T-helper 1 cell treated with Interleukin-12 subunit alpha and Interleukin-12 subunit beta and Interleukin-4 antibody, amounts not matched to agents 30 μg/mL and 1 μg/mL, for 36 hours (primary cell): ENCODE data around the gene TAP2.
"Not testable (repeated sequence)": the region's sequence is repeated elsewhere in the genome, so short reads cannot be mapped to it uniquely, and the experiment has no call there.

Experiments used
- H3K27ac Mint-ChIP-seq: one replicate; pipeline ENCODE4 v1.8.0; 2021; ENCODE audit warnings: mild to moderate bottlenecking, mixed read lengths
- H3K27me3 Mint-ChIP-seq: one replicate; pipeline ENCODE4 v1.8.0; 2021; ENCODE audit warnings: low read depth, mixed read lengths
- H3K36me3 Mint-ChIP-seq: one replicate; pipeline ENCODE4 v1.8.0; 2021; ENCODE audit warnings: low read depth, mixed read lengths
- H3K4me1 Mint-ChIP-seq: one replicate; pipeline ENCODE4 v1.8.0; 2021; ENCODE audit warnings: low read depth, mixed read lengths
- H3K4me3 Mint-ChIP-seq: one replicate; pipeline ENCODE4 v1.8.0; 2021; ENCODE audit warnings: mild to moderate bottlenecking, moderate library complexity, mixed read lengths
- H3K9me3 Mint-ChIP-seq: one replicate; pipeline ENCODE4 v1.8.0; 2021; ENCODE audit warnings: mixed read lengths

The TAP2 gene

DNA sequence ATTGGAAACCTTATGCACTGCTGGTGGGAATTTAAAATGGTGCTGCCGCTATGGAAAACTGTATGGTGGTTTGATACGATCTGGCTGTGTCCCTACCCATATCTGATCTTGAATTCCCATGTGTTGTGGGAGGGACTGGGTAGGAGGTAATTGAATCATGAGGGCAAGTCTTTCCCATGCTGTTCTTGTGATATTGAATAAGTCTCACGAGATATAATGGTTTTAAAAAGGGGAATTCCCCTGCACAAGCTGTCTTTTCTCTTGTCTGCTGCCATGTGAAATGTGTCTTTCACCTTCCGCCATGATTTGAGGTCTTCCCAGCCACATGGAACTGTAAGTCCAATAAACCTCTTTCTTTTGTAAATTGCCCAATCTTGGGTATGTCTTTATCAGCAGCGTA lies 4.9 kb downstream of the TAP2 start:
- Mint-ChIP-seq H3K4me1 (peaks cover 66% of the 10 kb centered on the region), H3K36me3 (peaks cover 83% of the 10 kb centered on the region), H3K27ac (no peak overlapping the region), H3K27me3 (no peaks in the 10 kb centered on the region), H3K4me3 (no peak overlapping the region), H3K9me3 (no peaks in the 10 kb centered on the region)

DNA sequence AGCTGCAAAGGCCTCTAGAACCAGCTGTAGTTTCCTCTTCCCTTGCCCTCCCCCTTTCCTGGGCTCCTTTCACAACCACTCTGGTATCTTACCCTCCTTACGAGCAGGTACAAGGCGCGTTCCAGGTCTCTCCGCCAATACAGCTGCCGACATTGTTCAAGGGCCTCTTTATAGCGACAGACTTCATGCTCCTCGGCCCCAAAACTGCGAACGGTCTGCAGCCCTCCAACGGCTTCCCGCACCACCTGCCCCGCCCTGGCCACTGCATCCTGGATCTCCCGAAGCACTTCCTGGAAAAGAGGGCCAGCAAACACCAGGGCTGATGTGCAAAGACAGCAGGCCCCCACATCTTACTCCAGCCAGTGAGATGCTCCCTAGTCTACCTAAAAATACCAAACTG lies 6.0 kb downstream of the TAP2 start:
- no peaks in the 10 kb centered on the region for H3K9me3 Mint-ChIP-seq
- no peak overlapping the region for H3K27ac Mint-ChIP-seq
- peaks cover 87% of the 10 kb centered on the region for H3K36me3 Mint-ChIP-seq
- H3K4me1 Mint-ChIP-seq, result peaks cover 67% of the 10 kb centered on the region
- H3K27me3 Mint-ChIP-seq, result no peaks in the 10 kb centered on the region
- H3K4me3 Mint-ChIP-seq, result no peak overlapping the region

DNA sequence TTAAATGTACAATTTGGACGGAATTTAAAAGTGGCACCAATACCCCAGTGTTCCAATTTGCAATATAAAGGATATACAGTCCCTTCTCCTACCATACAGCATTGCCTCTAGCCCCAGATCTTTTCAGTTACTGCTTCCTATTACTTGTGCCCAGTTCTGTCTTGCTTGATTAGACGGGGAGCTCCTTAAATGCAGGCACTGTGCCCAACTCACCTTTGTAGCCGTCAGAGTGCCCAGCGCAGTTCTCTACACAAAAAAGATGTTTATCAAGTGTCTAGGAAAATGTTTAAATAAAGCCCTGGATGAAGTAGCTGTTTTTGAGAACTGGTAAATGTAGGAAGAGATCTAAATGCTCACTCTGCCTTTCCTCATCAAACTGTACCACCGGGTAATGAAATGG lies 7.6 kb downstream of the TAP2 start:
- Mint-ChIP-seq H3K36me3 (peaks cover 76% of the 10 kb centered on the region), H3K9me3 (no peaks in the 10 kb centered on the region), H3K27ac (no peak overlapping the region), H3K27me3 (no peaks in the 10 kb centered on the region), H3K4me3 (no peak overlapping the region), H3K4me1 (peaks cover 65% of the 10 kb centered on the region)

DNA sequence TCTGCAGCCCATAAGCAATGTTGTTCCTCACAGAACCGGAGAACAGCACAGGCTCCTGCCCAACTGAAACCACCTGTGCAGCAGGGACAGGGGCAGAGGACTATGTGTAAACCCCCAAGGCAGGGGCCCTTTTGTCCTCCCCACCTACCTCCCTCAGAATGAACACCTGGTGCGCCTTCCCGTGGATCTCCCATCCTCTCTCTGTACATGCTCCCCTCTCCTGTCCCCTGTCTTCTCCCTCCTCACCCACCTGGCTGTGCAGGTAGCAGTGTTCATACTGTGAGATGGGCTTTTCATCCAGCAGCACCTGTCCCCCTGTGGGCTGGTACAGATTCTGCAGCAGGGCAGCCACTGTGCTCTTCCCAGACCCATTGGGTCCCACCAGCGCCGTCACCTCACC lies 8.5 kb downstream of the TAP2 start:
- Mint-ChIP-seq H3K27ac (no peak overlapping the region), H3K4me1 (peaks cover 59% of the 10 kb centered on the region), H3K36me3 (peaks cover 68% of the 10 kb centered on the region)

DNA sequence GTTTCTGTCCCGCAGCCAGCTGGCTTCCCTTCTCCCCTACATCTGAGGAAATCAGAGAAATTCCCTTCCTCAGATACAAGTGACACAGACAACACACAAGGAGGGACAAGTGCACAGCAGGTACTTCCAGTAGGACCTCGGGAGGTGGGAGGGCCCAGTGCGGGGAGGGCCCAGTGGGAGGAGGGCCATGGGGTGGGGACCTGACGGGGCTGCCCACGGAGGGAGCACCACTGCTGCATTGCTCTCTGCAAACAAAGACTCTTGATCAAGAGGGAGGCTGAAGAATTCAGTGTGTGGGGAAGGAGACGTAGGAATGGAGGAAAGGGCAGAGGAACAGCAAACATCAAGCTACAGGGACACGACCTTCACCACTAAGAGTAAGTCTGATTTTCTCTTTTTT lies 9.0 kb downstream of the TAP2 start:
- Mint-ChIP-seq H3K27me3 (no peaks in the 10 kb centered on the region), H3K4me1 (peaks cover 54% of the 10 kb centered on the region)

More for the DNA sequence above, 8.5 kb downstream of the TAP2 start:
- no peaks in the 10 kb centered on the region for H3K27me3 Mint-ChIP-seq
- H3K9me3 Mint-ChIP-seq, result no peaks in the 10 kb centered on the region
- no peak overlapping the region for H3K4me3 Mint-ChIP-seq

DNA sequence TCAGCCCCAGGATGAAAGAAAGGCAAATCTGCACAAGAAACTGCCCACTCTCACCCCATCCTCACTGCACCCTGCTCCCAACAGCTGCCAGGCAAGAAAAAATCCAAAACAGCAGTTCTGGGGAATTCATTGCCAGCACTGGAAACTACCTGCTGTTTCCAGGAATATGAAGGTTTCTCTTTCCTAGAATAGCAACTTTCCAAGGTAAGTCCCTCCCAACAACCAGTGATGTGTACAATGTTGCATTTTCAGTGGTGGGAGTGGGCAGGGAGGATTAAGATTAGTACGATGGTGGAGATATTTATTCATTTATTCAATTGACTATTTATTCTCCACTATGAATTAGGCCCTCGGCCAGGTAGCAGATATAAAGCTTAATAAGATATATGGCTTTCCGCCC lies 11.5 kb downstream of the TAP2 start:
- Mint-ChIP-seq H3K36me3 (peaks cover 41% of the 10 kb centered on the region), H3K9me3 (no peaks in the 10 kb centered on the region), H3K27ac (peak overlapping the region; percentile 50), H3K27me3 (no peaks in the 10 kb centered on the region), H3K4me1 (peaks cover 34% of the 10 kb centered on the region), H3K4me3 (no peak overlapping the region)

More for the DNA sequence above, 9.0 kb downstream of the TAP2 start:
- Mint-ChIP-seq H3K36me3 (peaks cover 63% of the 10 kb centered on the region), H3K4me3 (no peak overlapping the region), H3K27ac (no peak overlapping the region), H3K9me3 (no peaks in the 10 kb centered on the region)

DNA sequence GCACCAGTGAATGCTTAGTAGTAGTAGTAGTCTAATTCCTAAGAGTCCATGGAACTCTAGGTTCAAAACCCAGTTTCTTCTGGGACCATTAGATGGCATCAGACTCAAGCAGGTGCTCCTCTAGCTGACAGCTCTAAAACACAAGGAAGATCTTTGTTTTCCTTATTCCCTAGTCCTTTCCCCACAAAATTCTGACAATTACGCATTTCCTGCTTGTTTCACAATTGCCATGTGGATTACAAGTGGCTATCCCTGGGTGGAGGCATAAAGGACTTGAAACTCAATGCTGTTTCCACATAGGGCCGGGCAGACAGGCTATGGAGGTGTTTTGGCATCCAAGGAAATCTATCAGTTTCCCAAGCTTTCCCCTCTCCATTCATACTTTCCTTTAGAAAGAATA lies 12.6 kb downstream of the TAP2 start:
- H3K27ac Mint-ChIP-seq, result no peak overlapping the region
- peaks cover 30% of the 10 kb centered on the region for H3K4me1 Mint-ChIP-seq
- H3K9me3 Mint-ChIP-seq, result no peaks in the 10 kb centered on the region
- no peak overlapping the region for H3K4me3 Mint-ChIP-seq
- H3K36me3 Mint-ChIP-seq, result peaks cover 33% of the 10 kb centered on the region
- no peaks in the 10 kb centered on the region for H3K27me3 Mint-ChIP-seq

DNA sequence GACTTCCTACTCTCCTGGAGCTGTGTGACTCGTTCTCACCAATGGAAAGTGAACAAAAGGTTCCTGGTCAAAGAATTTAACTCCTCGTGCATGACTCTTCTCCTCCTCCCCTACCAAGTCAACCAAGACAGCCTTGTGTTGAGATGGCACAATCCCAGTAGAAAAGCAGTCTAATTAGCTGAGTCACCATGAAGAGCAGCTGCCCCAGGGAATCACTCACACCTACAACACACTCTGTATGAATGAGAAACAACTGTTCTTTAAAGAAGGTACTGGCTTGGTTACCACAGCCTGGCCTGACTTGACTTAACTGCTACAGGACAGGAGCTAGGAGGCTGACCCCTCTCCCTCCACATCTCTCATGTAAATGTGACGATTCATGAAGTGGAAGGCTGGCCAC lies 18.8 kb downstream of the TAP2 start:
- peaks cover 10% of the 10 kb centered on the region for H3K36me3 Mint-ChIP-seq
- H3K4me3 Mint-ChIP-seq, result no peak overlapping the region
- no peaks in the 10 kb centered on the region for H3K27me3 Mint-ChIP-seq
- H3K27ac Mint-ChIP-seq, result no peak overlapping the region
- H3K4me1 Mint-ChIP-seq, result peaks cover 4% of the 10 kb centered on the region
- H3K9me3 Mint-ChIP-seq, result no peaks in the 10 kb centered on the region

DNA sequence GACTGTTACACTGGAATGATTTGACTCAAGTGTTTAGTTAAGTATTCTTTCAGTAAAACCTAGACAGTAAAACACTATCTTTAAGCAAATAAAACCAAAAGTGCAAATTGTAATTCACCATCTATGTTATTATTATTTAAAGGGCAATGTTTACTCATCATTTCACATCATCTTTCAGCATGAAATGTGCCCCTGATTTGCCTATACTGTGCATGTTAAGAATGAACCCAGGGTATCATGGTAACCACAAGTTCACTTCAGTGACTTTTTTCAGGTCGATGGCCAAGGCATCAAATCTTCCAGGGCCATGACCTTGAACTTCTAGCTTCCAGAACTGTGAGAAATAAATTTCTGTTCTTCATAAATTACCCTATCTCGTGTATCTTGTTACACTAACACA lies 19.7 kb downstream of the TAP2 start:
- Mint-ChIP-seq H3K27ac (no peak overlapping the region), H3K4me3 (no peak overlapping the region), H3K27me3 (no peaks in the 10 kb centered on the region), H3K9me3 (no peaks in the 10 kb centered on the region), H3K4me1 (peaks cover 4% of the 10 kb centered on the region), H3K36me3 (peaks cover 10% of the 10 kb centered on the region)

DNA sequence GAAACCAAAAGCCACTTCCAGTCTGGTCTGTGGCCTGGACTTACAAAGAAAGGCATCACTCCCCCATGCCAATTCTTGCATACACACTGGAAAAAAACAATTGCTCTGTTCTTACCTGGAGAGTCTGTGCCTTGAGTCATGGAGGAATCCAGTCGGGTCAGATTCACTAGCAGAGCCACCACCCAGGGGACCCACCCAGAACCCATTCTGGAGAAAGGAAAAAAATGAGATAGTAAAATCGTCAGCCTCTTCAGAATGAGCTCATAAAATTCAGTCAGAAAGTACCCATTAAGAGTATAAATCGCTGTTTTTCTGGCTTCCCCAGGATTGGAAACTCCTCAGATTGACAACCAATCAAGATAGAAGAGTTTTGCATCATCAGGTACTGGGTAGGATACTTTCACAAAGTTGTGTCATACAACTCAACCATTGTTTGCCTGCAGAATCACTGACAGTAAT lies 21.8 kb downstream of the TAP2 start, which contains the start of gene HLA-DOB:
Gene HLA-DOB, minus strand, starts transcription at position 257 of the 459 bp plus-strand sequence. Its CDS starts 51 bp downstream, at position 206.
- Mint-ChIP-seq H3K27me3 (no peaks in the 10 kb centered on the region), H3K27ac (no peak within 1 kb of the TSS), H3K36me3 (peaks cover 13% of the 10 kb centered on the region), H3K9me3 (no peaks in the 10 kb centered on the region), H3K4me1 (peaks cover 4% of the 10 kb centered on the region), H3K4me3 (no peak within 1 kb of the TSS)

DNA sequence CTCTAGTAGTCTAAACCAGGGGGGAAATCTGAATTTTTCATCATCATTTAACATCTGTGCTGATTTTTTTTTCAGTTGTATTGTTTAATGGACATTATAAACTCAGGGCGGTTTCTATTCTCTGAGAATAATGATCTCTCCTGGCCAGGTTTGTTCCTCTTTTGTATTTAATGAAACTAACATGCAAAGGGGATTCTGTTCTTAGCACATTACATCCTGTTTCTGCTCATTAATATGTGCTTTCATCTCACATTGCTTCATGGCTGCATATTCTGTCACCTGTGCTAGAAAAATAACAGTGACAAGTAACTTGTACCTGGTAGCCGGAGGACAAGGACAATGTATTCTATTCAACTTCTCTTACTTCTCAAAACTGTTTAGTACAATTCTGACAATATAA lies 22.5 kb downstream of the TAP2 start:
- Mint-ChIP-seq H3K36me3 (peaks cover 12% of the 10 kb centered on the region), H3K4me3 (no peak overlapping the region), H3K27ac (no peak overlapping the region), H3K4me1 (peaks cover 4% of the 10 kb centered on the region), H3K27me3 (no peaks in the 10 kb centered on the region), H3K9me3 (no peaks in the 10 kb centered on the region)

DNA sequence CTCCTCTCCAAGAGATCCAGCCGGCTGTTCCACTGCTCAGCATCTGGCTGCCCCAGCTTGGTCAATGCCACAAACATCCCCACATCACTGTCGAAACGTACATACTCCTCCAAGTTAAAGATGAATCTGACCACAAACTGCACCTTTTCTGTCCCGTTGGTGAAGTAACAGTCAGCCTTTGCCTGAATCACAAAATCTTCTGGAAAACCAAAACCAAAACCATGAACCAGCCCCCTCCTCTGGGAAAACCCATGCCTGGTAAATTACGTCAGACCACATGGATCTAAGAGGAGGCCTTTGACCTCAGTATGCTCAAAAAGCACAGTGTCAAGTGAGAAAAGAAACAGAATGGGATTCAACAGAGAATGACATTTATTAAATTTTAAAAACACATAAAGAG lies 23.4 kb downstream of the TAP2 start:
- H3K27ac Mint-ChIP-seq, result no peak overlapping the region
- peaks cover 12% of the 10 kb centered on the region for H3K36me3 Mint-ChIP-seq
- H3K4me3 Mint-ChIP-seq, result no peak overlapping the region
- no peaks in the 10 kb centered on the region for H3K9me3 Mint-ChIP-seq
- H3K4me1 Mint-ChIP-seq, result peaks cover 4% of the 10 kb centered on the region
- no peaks in the 10 kb centered on the region for H3K27me3 Mint-ChIP-seq

DNA sequence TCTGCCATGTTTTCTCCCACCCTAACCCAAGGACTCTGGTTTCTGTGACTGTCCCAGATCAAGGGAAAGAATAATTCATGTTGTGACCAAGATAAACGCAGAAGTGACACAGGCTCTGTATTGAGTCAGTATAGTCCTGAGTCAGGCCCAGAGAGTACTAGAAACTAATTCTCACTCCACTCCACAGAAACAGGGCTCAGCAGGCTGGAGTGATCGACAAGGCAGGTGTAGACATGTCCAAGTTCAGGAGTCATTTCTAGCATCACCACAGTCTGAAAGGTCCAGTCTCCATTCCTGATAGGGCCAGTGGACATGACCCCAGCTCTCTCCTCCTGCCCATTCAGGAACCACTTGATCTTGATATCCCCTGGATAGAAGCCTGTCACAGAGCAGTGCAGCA lies 24.4 kb downstream of the TAP2 start:
- H3K4me3 Mint-ChIP-seq, result no peak overlapping the region
- no peaks in the 10 kb centered on the region for H3K27me3 Mint-ChIP-seq
- peaks cover 11% of the 10 kb centered on the region for H3K36me3 Mint-ChIP-seq
- peaks cover 4% of the 10 kb centered on the region for H3K4me1 Mint-ChIP-seq
- H3K9me3 Mint-ChIP-seq, result no peaks in the 10 kb centered on the region
- H3K27ac Mint-ChIP-seq, result no peak overlapping the region

DNA sequence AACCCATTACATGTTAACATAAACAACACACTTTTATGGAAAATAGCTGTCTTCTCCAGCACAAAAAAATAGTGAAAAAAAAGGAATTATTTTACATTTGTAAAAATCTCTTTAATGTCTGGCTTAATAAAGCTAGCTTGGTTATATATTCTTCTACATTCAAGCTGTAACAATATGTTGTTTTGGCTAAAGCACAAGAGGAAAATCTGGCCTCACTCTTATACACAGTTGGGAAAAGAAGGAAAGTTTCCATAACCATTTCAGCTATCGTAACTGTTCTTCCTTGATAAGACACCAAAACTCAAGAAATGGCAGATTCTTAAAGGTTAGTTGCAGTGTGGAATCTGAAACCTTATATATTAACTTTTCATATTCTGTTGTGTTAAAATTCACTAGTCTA lies 29.4 kb downstream of the TAP2 start:
- no peaks in the 10 kb centered on the region for H3K4me1 Mint-ChIP-seq
- H3K9me3 Mint-ChIP-seq, result no peaks in the 10 kb centered on the region
- peaks cover 5% of the 10 kb centered on the region for H3K36me3 Mint-ChIP-seq
- H3K27ac Mint-ChIP-seq, result no peak overlapping the region
- H3K4me3 Mint-ChIP-seq, result no peak overlapping the region
- peaks cover 22% of the 10 kb centered on the region for H3K27me3 Mint-ChIP-seq

DNA sequence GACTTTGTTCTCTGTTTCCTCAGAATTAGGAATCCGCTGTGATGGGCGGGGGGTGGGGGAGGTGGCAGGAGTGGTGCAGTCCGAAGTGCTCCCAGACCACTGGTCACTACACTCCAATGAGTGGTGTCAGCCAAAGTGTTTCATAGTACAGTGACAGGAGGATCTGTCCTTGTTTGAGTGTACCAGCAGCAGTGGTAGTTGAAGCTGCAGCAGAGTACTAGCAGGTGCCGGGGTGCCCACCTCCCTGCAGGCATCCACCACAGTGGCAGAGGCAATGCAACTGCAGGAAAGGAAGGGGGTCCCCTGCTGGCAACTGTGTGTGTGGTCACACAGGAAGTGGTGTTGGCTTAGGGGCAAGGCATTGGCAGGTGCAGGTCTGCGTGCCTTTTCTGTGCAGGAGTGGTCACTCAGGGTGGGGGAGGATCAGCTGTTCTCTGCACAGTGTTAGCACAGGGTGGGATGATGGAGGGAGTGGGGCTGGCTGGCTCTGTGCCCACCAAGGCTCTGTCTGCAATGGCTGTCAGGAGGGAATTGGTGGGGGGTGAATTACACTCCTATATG lies 31.4 kb downstream of the TAP2 start:
- Mint-ChIP-seq H3K27ac (no peak overlapping the region), H3K27me3 (peaks cover 42% of the 10 kb centered on the region), H3K9me3 (no peaks in the 10 kb centered on the region), H3K36me3 (peaks cover 2% of the 10 kb centered on the region), H3K4me1 (no peaks in the 10 kb centered on the region), H3K4me3 (no peak overlapping the region)

DNA sequence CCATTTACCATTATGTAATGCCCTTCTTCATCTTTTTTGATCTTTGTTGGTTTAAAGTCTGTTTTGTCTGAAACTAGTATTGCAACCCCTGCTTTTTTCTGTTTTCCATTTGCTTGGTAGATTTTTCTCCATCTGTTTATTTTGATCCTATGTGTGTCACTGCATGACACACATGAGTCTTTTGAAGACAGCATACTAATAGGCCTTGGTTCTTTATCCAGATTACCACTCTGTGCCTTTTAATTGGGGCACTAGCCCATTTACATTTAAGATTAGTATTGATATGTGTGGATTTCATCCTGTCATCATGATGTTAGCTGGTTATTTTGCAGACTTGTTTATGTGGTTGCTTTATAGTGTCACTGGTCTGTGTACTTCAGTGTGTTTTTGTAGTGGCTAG lies 33.1 kb downstream of the TAP2 start:
- not testable (repeated sequence) for H3K4me3 Mint-ChIP-seq, H3K4me1 Mint-ChIP-seq, H3K27ac Mint-ChIP-seq, H3K9me3 Mint-ChIP-seq, H3K36me3 Mint-ChIP-seq
- H3K27me3 Mint-ChIP-seq, result peaks cover 55% of the 10 kb centered on the region
